DMS79 treated with DMSO at 0.1 percent for 48 hours (cell line): ENCODE measurements around the gene PEBP1.

Experiments used
- DNase-seq: peaks from one replicate; lab custom pipeline; 2025; lab: John Stamatoyannopoulos, UW

PEBP1 gene

DNA sequence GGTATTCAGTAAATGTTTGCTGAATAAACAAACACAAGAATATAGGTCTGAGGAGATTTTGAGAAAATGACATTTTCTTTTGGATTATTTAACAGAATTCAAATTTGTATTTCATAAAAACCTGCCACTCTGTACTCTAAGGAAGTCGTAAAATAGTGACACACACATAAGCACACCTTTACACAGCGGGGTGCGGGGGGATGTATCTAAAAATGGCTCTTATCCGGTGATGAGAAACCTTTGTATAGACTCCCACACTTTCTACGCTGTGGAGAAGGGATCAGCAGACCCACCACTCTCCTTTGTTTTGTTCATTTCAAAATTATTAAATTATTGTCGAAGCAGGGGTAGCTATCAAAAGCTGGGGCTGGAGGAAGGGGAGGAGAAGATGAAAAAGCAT is 58.0 kb downstream of the PEBP1 start:
- DNase-seq: no peak
